Measurements from ENCODE around the gene EMILIN3. TPM values are rescaled to one million over a fixed set of nuclear protein-coding genes. Genes with fewer than 3 reads are reported as not detected.

Gene EMILIN3
- total RNA-seq, 2 donors from 2014 or later = 1.8 to 4.9 TPM

DNA sequence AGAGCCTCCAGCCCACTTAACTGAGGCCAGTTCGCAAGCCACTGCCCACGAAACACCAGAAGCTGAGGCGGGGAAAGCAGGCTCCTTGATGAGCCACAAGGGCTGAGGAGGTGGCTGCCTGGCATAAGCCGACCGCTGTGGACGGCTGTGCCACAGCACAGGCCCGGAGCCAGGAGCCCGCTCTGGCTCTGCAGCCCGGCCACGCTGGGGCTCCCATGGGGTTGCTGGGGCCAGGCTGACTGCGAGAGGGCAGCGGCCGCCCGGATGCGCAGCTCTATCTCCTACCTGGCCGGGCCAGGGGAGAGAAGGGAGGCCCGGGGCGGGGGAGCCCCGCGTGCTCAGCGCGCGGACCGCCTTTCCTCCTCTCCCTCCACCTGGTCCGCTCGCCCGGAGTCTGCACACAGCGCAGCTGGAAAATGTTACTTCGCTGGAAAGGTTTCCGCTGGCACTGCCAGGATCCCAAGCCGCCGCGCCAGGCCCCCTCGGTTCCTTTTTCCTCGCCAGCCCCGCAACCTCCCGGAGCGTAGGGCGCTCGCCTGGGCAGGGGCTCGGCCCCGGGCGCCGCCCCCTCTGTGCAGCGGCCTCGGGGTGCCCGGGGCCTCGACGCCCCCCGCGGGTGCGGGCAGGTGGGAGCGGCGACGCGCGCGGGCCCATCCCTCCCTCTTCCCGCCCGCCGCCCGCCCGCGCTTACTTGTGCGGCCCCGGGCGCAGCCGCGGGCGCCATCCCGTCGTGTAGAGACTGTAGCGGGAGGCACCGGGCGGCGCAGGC lies 657 bp downstream of the EMILIN3 start:
- H3K27ac ChIP-seq = no peak overlapping the region

DNA sequence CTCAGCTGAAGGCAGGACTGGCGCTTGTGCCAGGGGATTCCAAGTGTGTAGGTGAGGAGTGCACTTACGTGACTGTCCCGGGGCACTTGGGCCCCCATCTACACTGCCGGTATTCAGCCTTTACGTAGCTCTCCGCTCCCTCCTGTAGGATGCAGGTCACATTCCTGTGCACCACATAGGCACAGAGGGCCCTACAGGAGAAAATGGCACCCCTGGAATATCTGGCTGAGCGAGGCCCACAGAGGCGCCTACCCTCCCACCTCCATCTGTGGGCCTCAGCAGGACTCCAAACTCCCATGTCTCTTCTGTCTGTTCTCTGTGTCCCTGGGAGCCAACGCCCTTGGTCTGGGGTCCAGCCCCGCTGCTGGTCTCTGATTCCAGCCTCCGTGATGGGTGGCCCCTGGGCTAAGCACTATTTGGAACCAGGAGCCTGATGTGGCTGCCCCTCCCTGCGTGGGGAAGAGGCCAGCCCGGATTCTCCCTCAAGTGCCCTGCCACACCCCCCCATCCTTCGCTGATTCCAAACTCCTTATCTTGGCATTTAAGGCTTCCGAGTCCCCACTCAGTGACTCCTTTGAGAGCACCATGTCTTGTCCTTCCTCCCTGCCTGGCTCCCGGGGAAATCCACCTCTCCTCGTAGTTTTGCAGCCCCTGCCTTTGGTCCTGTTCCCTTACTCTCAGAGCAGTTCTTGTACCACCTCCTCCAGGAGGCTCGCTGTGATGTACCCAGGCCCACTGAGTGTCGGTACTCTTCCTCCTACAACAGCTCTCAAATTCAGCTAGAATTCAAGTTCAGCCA lies 1.5 kb downstream of the EMILIN3 start:
- H3K36me3 ChIP-seq = no peaks in the 10 kb centered on the region
- no peaks in the 10 kb centered on the region for H3K27me3 ChIP-seq
- TF ChIP-seq, protein P1, sequence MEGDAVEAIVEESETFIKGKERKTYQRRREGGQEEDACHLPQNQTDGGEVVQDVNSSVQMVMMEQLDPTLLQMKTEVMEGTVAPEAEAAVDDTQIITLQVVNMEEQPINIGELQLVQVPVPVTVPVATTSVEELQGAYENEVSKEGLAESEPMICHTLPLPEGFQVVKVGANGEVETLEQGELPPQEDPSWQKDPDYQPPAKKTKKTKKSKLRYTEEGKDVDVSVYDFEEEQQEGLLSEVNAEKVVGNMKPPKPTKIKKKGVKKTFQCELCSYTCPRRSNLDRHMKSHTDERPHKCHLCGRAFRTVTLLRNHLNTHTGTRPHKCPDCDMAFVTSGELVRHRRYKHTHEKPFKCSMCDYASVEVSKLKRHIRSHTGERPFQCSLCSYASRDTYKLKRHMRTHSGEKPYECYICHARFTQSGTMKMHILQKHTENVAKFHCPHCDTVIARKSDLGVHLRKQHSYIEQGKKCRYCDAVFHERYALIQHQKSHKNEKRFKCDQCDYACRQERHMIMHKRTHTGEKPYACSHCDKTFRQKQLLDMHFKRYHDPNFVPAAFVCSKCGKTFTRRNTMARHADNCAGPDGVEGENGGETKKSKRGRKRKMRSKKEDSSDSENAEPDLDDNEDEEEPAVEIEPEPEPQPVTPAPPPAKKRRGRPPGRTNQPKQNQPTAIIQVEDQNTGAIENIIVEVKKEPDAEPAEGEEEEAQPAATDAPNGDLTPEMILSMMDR (IDR thresholded peaks at IDR 0.05) = no peak
- no peak overlapping the region for H3K4me3 ChIP-seq
- no peaks in the 10 kb centered on the region for H3K9me3 ChIP-seq
- no peak for DNase-seq (ENCODE audit: low spot score)
- H3K4me1 ChIP-seq = peaks cover 0 to 36% of the 10 kb centered on the region in 2 donors
- H3K27ac ChIP-seq = no peak overlapping the region

More for the DNA sequence above, 657 bp downstream of the EMILIN3 start:
- Histone ChIP-seq H3K9me3 (no peaks in the 10 kb centered on the region), H3K27me3 (no peaks in the 10 kb centered on the region), H3K4me3 (peak overlapping the region; percentile 17 to 49), H3K36me3 (no peaks in the 10 kb centered on the region), H3K4me1 (peaks cover 0 to 30% of the 10 kb centered on the region in 2 donors)
- DNase-seq (ENCODE audit: low spot score) = no peak
- TF ChIP-seq, protein P1 (IDR thresholded peaks at IDR 0.05) = no peak

GRCh38 chr20:41364236-41364855 lies 2.3 kb downstream of the EMILIN3 start:
- H3K27ac ChIP-seq = no peak overlapping the region
- no peaks in the 10 kb centered on the region for H3K27me3 ChIP-seq
- H3K4me1 ChIP-seq = peaks cover 0 to 44% of the 10 kb centered on the region in 2 donors
- no peak overlapping the region for H3K4me3 ChIP-seq
- no peak for DNase-seq (ENCODE audit: low spot score)
- no peaks in the 10 kb centered on the region for H3K36me3 ChIP-seq
- H3K9me3 ChIP-seq = no peaks in the 10 kb centered on the region
- TF ChIP-seq, protein P1 (IDR thresholded peaks at IDR 0.05) = no peak

GRCh38 chr20:41363601-41364000 lies 3.0 kb downstream of the EMILIN3 start:
- DNase-seq (ENCODE audit: low spot score) = no peak
- H3K36me3 ChIP-seq = no peaks in the 10 kb centered on the region

GRCh38 chr20:41362748-41363140 lies 3.9 kb downstream of the EMILIN3 start:
- Histone ChIP-seq H3K36me3 (peaks cover 1% of the 10 kb centered on the region), H3K4me3 (no peak overlapping the region), H3K27me3 (no peaks in the 10 kb centered on the region), H3K27ac (no peak overlapping the region), H3K4me1 (peaks cover 0 to 47% of the 10 kb centered on the region in 2 donors), H3K9me3 (no peaks in the 10 kb centered on the region)
- DNase-seq (ENCODE audit: low spot score) = no peak
- TF ChIP-seq, protein P1 (IDR thresholded peaks at IDR 0.05) = no peak

More at GRCh38 chr20:41363601-41364000, 3.0 kb downstream of the EMILIN3 start:
- TF ChIP-seq, protein P1 (IDR thresholded peaks at IDR 0.05) = no peak
- H3K9me3 ChIP-seq = no peaks in the 10 kb centered on the region
- peaks cover 0 to 47% of the 10 kb centered on the region in 2 donors for H3K4me1 ChIP-seq
- H3K27me3 ChIP-seq = no peaks in the 10 kb centered on the region
- H3K27ac ChIP-seq = no peak overlapping the region
- no peak overlapping the region for H3K4me3 ChIP-seq
